Stimulated activated CD4-positive, alpha-beta T cell treated with anti-CD3 and anti-CD28 coated beads, Interleukin-15, amount 100 ng/mL, for 48 hours (primary cell): Measurements from ENCODE around the gene FAM25G.
"Not testable (repeated sequence)": the region's sequence is repeated elsewhere in the genome, so short reads cannot be mapped to it uniquely, and the experiment has no call there.

Experiments
- DNase-seq, 2 donors: peaks; one replicate each; pipeline ENCODE4 v3.0.0-alpha.2; 2020; ENCODE audit warnings: low read depth in 2 of 2

Gene FAM25G

GRCh38 chr10:47465216-47465917 is 26.1 kb downstream of the FAM25G start:
- not testable (repeated sequence) for DNase-seq

GRCh38 chr10:47462577-47463358 is 28.7 kb downstream of the FAM25G start:
- not testable (repeated sequence) for DNase-seq

- not testable (repeated sequence) for DNase-seq
These were observed 30.2 kb downstream of the FAM25G start for GRCh38 chr10:47461261-47461687.

GRCh38 chr10:47458466-47459154 is 32.9 kb downstream of the FAM25G start:
- DNase-seq = no peak

DNA sequence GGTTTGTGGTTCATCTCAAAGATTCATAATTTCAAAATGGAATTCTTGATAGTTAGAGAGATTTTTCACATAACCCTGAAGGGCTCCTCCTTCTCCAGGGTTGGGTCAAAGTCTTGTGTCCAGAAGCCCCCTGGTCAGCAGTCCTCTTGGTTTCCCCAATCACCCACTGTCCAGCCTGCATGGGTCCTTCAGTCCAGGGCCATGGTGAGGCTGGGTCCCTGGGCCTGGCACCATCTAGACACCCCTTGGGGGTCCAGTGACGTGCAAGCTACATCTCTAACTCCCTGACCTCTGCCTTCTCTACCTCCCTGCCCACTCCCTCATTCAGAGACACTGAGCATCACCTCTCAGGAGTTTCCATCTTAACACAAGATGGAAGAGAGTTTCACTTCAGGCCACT is 33.7 kb downstream of the FAM25G start:
- no peak for DNase-seq

- no peak for DNase-seq
These were observed 34.0 kb downstream of the FAM25G start for GRCh38 chr10:47457528-47457820.

- DNase-seq = no peak
These were observed 34.5 kb downstream of the FAM25G start for GRCh38 chr10:47456794-47457527.

- no peak for DNase-seq
These were observed 35.3 kb downstream of the FAM25G start for GRCh38 chr10:47456079-47456785.

DNA sequence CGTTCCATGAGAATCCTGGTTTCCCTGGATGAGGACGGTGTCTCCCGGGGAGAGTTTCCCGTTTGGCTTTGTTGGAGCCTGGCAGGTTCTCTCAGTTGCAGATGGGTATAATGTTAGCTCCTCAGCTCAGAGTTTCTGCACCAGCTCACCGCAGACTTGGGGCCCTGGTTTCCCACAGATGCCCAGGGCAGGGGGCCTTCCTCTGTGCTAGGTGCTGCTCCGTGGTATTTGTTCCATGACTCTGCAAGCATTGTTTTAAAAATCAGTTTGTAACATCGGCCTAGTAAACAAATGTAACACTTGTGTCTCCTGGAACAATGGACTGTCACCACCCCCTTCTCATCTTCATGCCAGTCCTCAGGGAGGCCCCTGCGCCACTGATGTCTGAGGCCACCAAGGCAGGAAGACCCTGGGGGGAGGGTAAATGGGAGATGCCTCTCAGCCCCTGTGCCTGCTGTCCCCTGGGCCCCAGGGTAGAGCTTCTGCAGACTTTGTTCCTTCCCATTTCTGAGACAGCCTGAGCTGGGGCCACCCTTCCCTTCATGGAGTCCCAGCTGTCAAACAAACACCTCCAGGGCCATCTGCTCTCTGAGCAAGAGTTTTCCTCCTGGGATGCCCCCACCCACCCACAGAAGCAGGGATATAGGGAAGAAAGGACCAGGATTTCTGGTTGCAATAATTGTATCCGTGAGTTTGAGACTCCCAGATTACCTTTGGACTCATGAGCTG is 36.0 kb downstream of the FAM25G start:
- not testable (repeated sequence) for DNase-seq

GRCh38 chr10:47454780-47455058 is 36.8 kb downstream of the FAM25G start:
- DNase-seq = no peak

GRCh38 chr10:47454008-47454779 is 37.3 kb downstream of the FAM25G start:
- DNase-seq = no peak

GRCh38 chr10:47453141-47454007 is 38.1 kb downstream of the FAM25G start:
- no peak for DNase-seq

DNA sequence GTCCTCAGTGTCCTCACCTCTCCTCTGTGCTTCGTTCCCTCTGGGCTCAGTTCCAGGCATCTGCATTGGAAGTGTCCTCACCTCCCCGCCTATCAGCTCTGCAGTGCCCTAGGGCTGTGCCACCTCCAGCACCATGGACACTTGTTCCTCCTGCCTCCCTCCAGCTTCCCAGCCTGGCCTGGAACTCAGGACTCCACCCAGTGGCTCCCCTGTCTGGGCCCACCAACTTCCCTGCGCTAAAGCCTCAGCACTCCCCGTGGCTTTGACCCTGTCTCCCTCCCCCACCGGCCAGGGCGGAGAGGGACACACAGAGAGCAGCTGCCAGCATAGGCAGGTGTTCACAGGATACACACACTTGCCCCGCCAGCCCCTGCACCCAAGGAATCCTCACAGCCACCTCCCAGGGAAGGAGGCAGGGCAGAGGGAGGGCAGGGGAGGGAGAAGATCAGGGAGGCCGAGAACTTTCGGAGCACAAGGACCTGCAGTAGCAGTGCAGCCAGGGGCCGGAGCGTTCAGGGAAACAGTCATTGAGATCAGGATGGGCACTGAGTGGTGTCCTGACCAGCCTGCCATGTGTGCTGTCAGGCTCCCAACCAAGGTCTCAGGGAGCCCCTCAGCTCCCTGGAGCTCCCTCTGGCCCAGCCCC is 38.9 kb downstream of the FAM25G start:
- DNase-seq = no peak

DNA sequence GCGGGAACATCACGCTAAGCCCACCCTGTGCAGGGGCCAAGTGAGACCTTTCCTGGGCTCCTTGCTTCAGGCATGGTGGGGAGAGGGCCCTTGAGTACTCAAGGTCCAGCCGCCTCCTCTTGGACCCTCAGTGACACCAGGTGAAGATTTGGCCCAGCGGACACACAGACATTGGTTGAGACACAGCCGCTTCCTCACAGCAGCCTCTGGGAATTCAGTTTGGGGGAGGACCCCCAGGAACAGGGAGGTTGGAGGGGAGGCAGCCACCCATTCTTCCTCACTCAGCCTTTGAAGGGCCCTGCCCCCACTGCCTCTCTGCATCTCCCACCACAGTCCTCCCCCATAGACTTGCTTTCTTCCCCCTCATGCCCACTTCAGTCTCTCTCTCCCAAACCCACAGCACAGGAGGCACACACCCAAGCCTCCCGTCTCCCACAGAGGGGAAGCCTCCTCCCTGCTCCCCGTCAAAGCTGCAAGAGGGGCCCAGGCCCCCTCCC is 39.5 kb downstream of the FAM25G start:
- DNase-seq = no peak

DNA sequence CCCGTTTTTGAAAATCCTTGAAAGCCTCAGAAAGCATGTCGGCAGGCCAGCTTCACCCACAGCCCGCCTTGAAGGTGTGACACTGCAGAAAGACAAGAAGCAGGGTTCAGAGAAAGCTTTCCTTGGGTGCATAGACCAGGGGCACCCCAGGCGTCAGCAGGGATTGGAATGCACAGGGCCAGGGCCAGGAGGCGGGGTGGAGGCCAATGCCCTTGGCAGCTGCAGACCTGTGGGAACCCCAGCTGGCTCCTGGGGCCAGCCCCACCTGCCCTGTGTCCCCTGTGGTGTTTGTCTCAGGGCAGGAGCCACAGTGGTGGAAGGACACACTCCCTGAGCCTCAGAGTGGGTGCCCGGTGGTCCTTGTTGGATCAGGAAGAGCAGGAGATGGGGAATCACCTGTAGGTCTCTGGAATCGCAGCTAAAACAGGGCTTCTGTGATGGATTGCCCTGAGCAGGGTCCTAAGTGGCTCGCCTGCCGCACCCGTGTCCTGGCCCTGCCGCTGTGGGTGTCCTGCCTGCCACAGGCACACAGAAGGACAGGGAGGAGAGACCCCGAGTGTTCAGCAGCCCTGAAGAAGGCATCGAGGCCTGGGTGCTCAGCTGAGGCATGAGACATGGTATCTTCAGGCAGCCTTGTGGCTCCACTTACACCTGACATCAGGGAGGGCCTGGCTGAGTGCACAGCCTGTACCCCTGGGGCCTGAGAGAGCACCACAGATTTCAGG is 40.1 kb downstream of the FAM25G start:
- no peak for DNase-seq

DNA sequence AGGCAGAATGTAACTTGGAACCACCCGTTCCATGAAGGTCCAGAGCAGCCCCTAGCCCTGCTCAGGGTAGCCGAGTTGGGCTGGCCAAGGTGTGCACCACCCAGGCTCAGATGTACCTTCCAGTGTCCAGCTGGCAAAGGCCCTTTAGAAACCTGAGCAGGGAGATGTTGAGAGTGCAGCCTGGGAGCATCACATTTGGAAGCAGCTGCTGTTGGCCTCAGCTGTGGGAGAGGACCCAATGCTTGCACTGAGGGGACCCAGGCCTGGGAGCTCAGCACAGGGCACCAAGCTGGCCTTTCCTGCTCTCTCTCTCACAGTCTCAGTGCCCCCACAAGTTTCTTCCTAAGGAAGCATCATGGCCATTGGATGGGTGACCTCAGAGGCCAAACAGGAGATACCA is 41.1 kb downstream of the FAM25G start:
- DNase-seq = no peak

DNA sequence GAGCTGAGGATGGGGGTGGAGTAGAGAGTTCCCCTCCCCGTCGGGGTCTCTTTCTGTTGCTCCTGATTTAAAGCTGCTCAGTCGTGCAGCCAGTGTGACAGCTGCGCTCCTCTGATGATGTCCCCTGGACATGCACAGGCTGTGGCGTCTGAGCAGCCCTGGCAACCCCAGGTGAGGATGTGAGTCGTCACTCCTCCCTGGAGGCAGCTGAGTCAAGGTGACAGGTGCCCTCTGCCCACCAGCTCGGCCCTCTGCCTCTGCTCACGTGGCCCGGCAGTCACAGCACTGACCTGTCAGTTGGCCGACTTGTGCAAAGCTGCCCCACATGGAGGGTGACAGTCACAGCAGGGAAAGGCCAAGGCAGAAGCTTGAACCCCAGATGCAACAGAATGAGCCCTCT is 41.5 kb downstream of the FAM25G start:
- DNase-seq = no peak
